Prostate gland (tissue), 2 donors: ENCODE results near the gene FKBP1B.
A peak's percentile ranks its signal among the peaks of the same experiment; 100 is the strongest.

Experiments
- POLR2A ChIP-seq: fragments of 450-650 bp; IDR thresholded peaks from one replicate; pipeline ENCODE4 v1.6.1; 2016; ENCODE audit warnings: antibody characterized with exemption, mild to moderate bottlenecking
- TF ChIP-seq, protein P1 (sequence below), 4 experiments: fragments of 200-600 bp in 2 of 4; fragments of 450-650 bp in 2 of 4; sonication (generic) in 2 of 4; IDR thresholded peaks; 1 replicate in 3 of 4; 2 replicates in 1 of 4; pipeline ENCODE4 v1.5.1; 2016 to 2019; ENCODE audit warnings: antibody characterized with exemption in 4 of 4, mild to moderate bottlenecking in 2 of 4, moderate library complexity in 2 of 4

DNA sequence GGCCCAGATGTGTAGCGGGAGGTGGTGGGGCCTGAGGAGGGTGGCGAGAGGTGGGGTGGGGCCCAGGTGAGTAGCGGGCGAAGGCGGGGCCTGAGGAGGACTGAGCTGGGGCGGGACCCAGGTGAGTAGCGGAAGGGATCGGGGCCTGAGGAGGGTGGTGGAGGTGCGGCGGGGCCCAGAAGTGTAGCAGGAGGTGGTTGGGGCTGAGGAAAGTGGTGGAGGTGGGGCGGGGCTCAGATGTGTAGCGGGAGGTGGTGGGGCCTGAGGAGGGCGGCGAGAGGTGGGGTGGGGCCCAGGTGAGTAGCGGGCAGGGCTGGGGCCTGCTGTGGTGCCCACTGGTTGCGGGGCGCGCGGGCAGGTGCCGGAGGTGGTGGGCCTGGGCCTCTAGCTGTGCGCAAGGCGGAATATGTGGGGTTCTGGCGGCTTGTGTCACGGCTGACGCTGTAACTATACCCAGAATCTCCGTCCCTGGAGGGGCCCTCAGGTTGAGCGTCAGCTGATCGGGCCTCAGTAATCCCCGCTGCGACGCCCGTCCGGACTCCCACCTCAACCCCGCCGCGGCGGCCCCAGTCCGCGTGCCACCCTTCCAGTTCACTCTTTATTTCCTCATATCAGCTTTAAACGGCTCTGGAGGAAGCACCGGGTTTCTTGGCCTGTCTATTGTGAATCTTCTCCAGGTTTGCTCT lies 27.5 kb downstream of the FKBP1B start:
- TF ChIP-seq, protein P1, sequence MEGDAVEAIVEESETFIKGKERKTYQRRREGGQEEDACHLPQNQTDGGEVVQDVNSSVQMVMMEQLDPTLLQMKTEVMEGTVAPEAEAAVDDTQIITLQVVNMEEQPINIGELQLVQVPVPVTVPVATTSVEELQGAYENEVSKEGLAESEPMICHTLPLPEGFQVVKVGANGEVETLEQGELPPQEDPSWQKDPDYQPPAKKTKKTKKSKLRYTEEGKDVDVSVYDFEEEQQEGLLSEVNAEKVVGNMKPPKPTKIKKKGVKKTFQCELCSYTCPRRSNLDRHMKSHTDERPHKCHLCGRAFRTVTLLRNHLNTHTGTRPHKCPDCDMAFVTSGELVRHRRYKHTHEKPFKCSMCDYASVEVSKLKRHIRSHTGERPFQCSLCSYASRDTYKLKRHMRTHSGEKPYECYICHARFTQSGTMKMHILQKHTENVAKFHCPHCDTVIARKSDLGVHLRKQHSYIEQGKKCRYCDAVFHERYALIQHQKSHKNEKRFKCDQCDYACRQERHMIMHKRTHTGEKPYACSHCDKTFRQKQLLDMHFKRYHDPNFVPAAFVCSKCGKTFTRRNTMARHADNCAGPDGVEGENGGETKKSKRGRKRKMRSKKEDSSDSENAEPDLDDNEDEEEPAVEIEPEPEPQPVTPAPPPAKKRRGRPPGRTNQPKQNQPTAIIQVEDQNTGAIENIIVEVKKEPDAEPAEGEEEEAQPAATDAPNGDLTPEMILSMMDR (IDR thresholded peaks at IDR 0.05) = no peak
- peak; percentile 74 for TF ChIP-seq POLR2A
